Upper lobe of right lung (tissue), 1 donor: ENCODE measurements around the gene KCND3. TPM values are rescaled to one million over a fixed set of nuclear protein-coding genes. Genes with fewer than 3 reads are reported as not detected.

ENCODE experiments used
- ATAC-seq: fragments of 200-7000 bp; cut with Tn5 transposase; one replicate; pipeline ENCODE4 v1.9.1; 2020; ENCODE audit warnings: mild to moderate bottlenecking, moderate library complexity
- DNase-seq: peaks from one replicate; pipeline ENCODE4 v3.0.0-alpha.2; 2020
- H3K27ac ChIP-seq: fragments of 200-600 bp; one replicate; pipeline ENCODE4 v1.8.0; 2022
- H3K27me3 ChIP-seq: fragments of 200-600 bp; one replicate; pipeline ENCODE4 v1.8.0; 2022; ENCODE audit warnings: mild to moderate bottlenecking
- H3K36me3 ChIP-seq: fragments of 200-600 bp; one replicate; pipeline ENCODE4 v1.8.0; 2022
- H3K4me1 ChIP-seq: fragments of 200-600 bp; one replicate; pipeline ENCODE4 v1.8.0; 2022
- H3K4me3 ChIP-seq: fragments of 200-600 bp; one replicate; pipeline ENCODE4 v1.8.0; 2022; ENCODE audit warnings: mild to moderate bottlenecking
- H3K9me3 ChIP-seq: fragments of 200-600 bp; one replicate; pipeline ENCODE4 v1.8.0; 2022
- intact Hi-C: fragments of 100-400 bp; cut with DNase I; formaldehyde crosslinking; loops from one replicate; pipeline ENCODE4 v1.11.0; 2022
- total RNA-seq: library from RNA; stranded (reverse); fragmentation: NEBNext Ultra II Directional; extraction: Animal tissue kit (Norgen Biotek cat#: 25700); gene quantifications from one replicate; pipeline ENCODE4 v1.2.1, GENCODE V29; 2021
- TF ChIP-seq, protein P1 (sequence below): fragments of 200-600 bp; IDR thresholded peaks from one replicate; pipeline ENCODE4 v1.8.0; 2022; ENCODE audit warnings: antibody characterized with exemption
- donor health status: DM: no; HTN: yes; CAD: no; lungs with severe emphysema.

KCND3 gene
- total RNA-seq, 1 donor from 2014 or later: 6.3 TPM

DNA sequence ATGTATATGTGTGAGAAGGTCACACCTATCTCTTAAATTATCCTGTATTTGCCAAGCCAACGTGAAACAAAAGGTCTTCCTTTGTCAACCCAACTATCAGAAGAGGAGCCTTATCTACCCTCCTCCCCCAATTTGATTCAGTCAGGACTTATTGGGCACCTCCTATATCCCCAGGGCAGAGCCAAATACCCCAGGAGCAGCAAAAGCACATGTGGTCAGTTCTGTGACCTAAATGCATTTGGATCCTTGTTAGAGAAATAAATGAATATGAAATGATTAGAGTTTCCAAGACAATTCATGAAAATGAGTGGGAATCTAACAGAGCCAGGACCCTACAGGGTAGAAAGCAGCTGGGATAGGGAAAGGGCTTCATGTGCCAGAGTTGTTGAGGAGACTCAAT, 37.0 kb upstream of the KCND3 start:
- ATAC-seq: no peak
- TF ChIP-seq, protein P1, sequence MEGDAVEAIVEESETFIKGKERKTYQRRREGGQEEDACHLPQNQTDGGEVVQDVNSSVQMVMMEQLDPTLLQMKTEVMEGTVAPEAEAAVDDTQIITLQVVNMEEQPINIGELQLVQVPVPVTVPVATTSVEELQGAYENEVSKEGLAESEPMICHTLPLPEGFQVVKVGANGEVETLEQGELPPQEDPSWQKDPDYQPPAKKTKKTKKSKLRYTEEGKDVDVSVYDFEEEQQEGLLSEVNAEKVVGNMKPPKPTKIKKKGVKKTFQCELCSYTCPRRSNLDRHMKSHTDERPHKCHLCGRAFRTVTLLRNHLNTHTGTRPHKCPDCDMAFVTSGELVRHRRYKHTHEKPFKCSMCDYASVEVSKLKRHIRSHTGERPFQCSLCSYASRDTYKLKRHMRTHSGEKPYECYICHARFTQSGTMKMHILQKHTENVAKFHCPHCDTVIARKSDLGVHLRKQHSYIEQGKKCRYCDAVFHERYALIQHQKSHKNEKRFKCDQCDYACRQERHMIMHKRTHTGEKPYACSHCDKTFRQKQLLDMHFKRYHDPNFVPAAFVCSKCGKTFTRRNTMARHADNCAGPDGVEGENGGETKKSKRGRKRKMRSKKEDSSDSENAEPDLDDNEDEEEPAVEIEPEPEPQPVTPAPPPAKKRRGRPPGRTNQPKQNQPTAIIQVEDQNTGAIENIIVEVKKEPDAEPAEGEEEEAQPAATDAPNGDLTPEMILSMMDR: no peak
- Histone ChIP-seq H3K27me3 (no peaks in the 10 kb centered on the region), H3K27ac (no peak overlapping the region), H3K4me3 (no peak overlapping the region), H3K36me3 (no peaks in the 10 kb centered on the region), H3K9me3 (no peaks in the 10 kb centered on the region), H3K4me1 (no peaks in the 10 kb centered on the region)
- intact Hi-C loops: no loop called here
- DNase-seq: no peak

DNA sequence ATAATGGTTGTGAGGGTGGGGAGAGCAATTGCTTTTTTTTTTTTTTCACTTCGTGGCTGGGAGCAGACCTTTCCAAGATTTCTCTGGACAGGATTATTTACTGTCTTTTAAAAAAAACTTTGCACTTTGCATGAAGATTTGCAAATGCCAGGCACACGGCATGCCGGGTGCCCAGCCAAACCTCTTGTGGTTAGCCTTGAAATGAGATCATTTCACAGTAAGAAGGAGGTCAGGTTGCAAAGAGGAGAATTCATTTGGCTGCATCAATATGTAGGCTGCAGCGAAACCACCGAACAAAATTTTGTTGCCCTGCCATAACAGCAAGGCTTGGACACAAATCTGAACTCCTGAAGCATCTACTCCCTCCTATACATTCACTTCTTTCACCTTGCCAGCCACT, 36.5 kb upstream of the KCND3 start:
- ATAC-seq: no peak
- Histone ChIP-seq H3K4me1 (no peaks in the 10 kb centered on the region), H3K27ac (no peak overlapping the region), H3K36me3 (no peaks in the 10 kb centered on the region), H3K9me3 (no peaks in the 10 kb centered on the region), H3K4me3 (no peak overlapping the region), H3K27me3 (no peaks in the 10 kb centered on the region)
- DNase-seq: no peak
- intact Hi-C loops: no loop called here
- TF ChIP-seq, protein P1: no peak

DNA sequence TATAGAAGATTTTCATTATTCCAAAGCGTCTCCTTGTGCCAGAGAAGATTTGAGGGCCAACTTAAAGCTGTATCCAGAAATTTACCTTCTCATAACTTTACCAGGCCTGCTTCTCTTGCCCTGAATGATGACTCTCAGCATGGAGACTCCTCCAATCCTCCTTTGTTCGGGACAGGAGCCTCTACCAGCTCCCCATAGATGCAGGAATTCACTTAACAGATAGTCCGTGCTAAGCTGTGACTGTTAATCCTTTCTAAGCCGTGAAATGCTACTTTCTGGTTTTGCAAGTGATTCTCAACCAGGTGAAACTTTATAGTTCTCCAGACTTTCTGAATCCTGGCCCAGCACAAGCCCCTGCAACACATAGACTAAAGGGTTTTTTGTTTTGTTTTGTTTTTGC, 31.8 kb upstream of the KCND3 start:
- H3K27ac ChIP-seq: no peak overlapping the region
- intact Hi-C loops: no loop called here
- H3K27me3 ChIP-seq: peaks cover 4% of the 10 kb centered on the region
- no peak overlapping the region for H3K4me3 ChIP-seq
- DNase-seq (no peak), ATAC-seq (no peak)
- TF ChIP-seq, protein P1: no peak
- H3K36me3 ChIP-seq: no peaks in the 10 kb centered on the region
- no peaks in the 10 kb centered on the region for H3K9me3 ChIP-seq
- no peaks in the 10 kb centered on the region for H3K4me1 ChIP-seq

DNA sequence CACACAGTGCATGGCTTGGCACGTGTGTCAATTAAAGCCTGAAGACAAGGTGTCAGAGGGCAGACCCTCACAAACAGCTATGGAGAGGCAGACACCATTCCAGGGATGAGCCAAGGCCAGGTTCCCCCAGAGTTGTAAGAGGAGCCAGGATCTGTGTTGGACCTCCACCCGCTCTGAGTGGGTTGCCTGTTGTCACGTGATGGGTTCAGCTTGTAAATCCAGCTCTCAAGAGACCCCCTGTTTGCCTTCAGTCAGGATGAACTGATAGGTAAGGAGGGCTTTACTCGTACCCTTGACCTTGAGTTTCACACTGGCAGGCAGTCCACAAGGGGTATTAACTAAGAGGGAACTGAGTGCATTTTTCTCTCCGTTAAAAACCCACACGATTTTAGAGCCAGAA, 27.7 kb upstream of the KCND3 start:
- no peak overlapping the region for H3K4me3 ChIP-seq
- ATAC-seq (no peak), DNase-seq (no peak)
- no peaks in the 10 kb centered on the region for H3K9me3 ChIP-seq
- H3K27ac ChIP-seq: no peak overlapping the region
- intact Hi-C loops: no loop called here
- H3K4me1 ChIP-seq: no peaks in the 10 kb centered on the region
- TF ChIP-seq, protein P1: no peak
- H3K27me3 ChIP-seq: peaks cover 4% of the 10 kb centered on the region
- H3K36me3 ChIP-seq: no peaks in the 10 kb centered on the region

DNA sequence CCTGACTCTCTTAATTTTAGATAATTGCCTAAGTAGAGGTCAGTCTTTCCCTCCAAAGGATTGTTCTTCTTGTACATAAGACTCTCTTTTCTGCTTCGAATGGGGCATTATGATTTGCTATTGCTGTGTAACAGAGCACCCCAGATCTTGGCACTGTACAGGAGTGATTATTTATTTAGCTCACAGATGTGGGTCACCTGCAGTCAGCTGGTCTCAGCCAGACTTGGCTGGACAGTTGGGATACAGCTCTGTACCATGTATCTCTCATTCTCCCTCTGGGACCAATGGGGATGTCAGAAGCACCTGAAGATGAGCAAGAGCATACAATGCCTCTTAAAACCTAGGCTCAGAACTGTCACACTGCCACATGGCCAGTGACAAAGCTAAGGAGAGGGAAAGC, 23.4 kb upstream of the KCND3 start:
- Histone ChIP-seq H3K9me3 (no peaks in the 10 kb centered on the region), H3K4me1 (no peaks in the 10 kb centered on the region), H3K27ac (no peak overlapping the region), H3K36me3 (no peaks in the 10 kb centered on the region), H3K4me3 (no peak overlapping the region), H3K27me3 (no peaks in the 10 kb centered on the region)
- ATAC-seq (no peak), DNase-seq (no peak)
- TF ChIP-seq, protein P1: no peak
- intact Hi-C loops: no loop called here

DNA sequence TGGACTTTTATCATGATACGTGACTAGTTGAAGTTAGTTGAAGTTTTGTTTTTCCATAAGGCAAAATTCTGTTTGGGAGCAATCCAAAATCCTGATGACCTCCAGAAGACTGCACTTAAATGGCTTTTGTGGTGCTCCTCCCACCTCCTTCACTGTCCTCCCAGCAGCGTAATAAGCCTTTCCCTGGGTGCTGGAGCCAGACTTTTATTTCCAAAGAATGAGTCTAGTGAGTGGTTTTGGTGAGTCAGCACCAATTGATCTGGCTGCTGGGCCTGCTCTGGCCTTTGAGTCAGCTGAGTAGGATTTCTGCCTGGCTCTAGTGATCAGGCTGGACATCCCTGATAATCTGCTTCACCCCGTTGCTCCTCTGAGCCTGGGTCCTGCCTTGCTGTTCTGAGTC, 21.7 kb upstream of the KCND3 start:
- peak; percentile 13 for ATAC-seq
- H3K4me3 ChIP-seq: no peak overlapping the region
- H3K9me3 ChIP-seq: no peaks in the 10 kb centered on the region
- TF ChIP-seq, protein P1: no peak
- H3K4me1 ChIP-seq: no peaks in the 10 kb centered on the region
- H3K36me3 ChIP-seq: no peaks in the 10 kb centered on the region
- no peaks in the 10 kb centered on the region for H3K27me3 ChIP-seq
- DNase-seq: no peak
- intact Hi-C loops: no loop called here
- H3K27ac ChIP-seq: no peak overlapping the region
